ENCODE measurements around the gene CILP2.

CILP2 gene

DNA sequence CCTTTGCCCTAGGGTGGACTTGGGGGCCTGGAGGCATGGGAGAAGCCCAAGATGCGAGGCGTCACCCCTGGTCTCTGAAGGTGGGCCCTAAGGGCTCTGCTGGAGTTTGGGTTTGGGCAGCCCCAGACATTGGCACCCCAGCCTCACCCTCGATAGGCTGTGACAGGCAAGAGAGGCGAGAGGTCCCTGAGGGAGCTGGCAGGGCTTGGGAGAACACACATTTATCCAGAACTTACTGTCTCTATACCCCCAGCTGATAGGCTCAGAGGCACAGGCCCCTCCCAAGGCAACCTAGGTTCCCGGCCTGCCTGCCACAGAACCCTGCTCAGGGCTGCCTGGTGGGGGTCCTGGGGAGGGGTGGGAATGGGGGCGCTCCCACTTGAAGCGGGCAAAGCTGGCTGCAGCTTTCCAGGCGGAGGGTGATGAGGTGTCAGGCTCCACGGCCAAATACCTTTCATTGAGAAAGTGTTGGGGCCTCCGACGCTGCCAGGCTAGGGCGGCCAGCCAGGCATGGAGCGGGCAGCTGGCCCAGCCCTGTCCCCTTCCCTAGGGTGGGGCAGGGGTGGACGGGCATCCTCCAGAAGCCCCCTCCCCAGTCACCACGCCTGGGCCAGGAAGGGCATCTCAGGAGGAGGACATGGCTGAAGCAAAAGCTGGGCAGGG is 9.7 kb downstream of the CILP2 start:
- DNase-seq: no peak

DNA sequence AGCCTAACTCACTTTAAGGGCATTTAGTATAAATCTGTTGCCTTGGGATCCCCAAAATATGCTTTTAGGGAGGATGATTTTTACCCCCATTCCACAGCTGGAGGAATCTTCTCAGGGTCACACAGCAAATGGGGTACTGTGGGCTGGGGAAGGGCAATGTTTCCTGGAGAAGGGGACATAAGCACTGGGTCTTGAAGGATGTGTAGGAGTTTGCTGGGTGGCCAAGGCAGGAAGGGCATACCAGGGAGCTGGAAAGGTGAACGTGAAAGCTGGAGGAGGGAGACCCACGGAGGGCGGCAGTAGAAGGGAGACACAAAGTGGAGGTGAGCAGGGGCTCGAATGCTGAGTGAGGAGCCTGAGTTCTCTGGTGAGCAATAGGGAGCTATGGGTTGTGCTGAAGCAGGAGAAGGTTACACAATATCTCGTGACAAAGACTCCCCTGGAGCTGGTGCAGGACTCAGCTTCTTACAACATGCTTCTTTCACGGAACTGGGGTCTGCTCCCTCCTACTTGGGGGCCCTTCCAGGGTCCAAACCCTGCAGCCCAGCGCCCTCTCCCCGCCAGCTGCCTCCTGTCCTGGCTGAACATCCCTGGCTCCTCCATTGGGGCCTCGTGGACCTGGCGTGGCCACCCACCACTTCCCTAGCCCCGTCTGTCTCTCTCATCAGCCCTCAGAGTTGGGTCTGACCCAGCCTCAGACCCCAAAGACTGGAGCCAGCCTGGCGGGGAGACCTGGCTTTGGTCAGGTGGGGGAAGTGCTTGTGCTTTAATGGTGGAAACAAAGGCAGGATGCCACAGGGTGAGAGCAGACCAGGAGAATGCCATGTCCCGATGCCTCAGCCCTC is 11.1 kb downstream of the CILP2 start:
- DNase-seq: peak; percentile 68

DNA sequence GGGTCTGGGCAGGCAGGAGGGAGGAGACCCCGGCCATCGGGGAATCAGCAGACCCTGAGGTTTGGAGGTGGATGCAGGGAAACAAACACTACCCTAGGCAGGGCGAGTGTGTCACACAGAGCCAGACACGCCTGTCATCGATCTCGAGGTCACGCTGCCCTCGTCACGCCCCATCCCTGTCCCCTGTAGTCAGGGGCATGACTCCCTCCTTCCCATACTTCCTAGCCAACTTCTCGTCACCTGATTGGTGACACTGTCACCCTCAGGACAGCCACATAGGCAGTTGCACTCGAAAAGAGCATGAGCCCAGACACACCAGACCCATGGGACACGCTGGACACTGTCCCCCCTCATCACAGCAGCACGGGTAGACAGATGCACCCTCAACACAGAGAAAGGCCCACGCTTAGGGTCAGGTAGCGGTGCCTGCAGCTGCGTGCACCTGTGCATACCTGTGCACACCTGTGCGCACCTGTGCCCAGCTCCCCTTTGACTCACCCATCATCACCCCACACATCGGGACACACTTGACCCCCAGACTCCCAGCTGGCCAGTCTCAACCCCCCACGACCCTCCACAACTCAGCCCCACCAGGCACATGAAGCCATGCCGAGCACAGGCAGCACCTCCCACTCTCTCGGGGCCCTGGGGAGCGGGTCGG is 11.9 kb downstream of the CILP2 start:
- no peak for DNase-seq

DNA sequence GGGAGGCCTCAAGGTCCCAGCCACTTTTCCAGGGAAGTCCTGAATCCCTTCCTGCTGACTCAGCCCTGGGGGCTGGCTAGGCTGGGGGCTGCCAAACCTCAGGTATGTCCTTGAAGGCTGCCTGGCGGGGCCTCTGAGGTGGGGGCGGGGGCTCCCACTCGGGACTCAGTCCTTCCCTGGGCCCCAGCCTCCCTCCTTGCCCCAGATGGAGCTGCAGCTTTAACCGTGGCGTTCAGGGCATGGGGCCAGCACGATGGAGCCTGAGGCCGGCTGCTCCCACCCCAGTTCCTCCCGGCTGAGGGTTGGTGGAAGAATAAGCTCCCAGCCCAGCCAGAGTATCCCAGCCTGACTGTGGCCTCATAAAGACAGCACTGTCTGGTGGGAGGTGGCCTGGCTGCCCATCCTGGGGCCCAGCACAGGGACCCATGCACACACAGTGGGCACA is 12.4 kb downstream of the CILP2 start:
- no peak for DNase-seq

DNA sequence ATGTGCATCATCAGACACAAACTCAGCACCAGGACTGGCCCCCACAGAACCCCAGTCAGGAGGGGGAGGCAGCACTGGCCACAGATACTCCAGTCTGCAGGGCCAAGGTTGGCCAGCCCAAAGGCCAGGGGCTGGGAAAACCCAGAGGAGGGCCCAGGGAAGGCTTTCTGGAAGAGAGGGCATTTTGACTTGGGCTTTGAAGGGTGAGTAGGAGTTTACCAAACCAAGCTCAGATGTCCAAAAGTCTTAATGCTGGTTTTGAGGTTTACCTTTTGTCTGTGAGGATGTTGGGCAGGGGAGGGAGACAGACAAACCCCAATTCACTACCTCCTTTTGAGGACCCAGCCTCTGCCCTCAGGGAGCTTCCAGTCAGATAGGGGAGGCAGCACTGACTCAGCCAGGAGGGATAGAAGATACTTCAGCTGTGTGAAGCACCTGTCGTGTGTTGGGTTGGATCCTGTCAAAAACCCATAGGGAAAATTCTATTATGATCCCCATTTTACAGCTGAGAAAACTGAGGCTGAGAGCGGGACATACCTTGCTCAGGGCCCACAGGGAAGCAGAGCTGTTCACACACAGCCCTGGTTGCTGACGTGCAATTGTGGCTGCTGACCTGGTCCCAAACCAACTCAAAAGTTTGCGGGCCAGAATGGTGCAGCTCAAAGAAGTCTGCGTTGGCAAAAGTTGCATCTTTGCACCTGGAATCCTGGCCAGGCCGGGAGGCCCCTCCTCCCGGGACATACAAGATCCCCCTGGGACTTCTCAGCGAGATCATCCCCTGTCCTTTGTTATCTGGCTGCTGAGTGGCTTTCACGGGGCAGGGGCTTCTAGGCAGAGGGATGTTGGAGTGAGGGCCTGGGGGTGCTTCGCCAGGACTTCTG is 13.1 kb downstream of the CILP2 start:
- DNase-seq: no peak

DNA sequence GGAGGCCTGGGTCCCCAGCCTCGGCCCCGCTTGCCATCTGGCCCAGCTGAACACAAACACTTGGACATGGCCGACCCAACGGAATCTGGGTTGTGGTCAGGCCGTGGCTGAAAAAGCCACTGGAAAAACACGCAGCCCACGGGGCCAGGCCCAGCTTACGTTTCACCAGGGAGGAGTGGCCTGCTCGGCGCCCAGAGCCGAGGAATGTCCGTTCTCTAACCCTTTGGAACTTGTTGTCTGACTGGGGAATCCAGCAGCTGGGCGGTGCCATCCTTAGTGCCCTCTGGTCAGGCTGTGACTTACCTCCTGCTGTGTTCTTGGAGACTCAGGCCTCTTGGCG is 13.8 kb downstream of the CILP2 start:
- DNase-seq: no peak

GRCh38 chr19:19552798-19553197 is 14.7 kb downstream of the CILP2 start:
- DNase-seq: peak; percentile 31

DNA sequence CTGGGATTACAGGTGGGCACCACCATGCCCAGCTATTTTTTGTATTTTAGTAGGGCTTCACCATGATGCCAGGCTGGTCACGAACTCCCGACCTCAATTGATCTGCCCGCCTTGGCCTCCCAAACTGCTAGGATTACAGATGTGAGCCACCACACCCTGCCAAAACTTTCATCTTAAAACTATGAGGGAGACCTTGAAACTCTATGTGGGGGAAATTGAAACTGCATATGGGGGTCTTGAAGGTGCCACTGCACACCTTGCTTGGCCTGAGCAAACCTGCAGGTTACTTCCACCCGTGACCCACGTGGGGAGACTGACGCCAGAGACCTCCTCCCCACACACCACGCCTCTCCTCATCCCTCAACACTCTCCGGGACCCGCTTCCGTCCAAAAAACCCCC is 15.6 kb downstream of the CILP2 start:
- no peak for DNase-seq

DNA sequence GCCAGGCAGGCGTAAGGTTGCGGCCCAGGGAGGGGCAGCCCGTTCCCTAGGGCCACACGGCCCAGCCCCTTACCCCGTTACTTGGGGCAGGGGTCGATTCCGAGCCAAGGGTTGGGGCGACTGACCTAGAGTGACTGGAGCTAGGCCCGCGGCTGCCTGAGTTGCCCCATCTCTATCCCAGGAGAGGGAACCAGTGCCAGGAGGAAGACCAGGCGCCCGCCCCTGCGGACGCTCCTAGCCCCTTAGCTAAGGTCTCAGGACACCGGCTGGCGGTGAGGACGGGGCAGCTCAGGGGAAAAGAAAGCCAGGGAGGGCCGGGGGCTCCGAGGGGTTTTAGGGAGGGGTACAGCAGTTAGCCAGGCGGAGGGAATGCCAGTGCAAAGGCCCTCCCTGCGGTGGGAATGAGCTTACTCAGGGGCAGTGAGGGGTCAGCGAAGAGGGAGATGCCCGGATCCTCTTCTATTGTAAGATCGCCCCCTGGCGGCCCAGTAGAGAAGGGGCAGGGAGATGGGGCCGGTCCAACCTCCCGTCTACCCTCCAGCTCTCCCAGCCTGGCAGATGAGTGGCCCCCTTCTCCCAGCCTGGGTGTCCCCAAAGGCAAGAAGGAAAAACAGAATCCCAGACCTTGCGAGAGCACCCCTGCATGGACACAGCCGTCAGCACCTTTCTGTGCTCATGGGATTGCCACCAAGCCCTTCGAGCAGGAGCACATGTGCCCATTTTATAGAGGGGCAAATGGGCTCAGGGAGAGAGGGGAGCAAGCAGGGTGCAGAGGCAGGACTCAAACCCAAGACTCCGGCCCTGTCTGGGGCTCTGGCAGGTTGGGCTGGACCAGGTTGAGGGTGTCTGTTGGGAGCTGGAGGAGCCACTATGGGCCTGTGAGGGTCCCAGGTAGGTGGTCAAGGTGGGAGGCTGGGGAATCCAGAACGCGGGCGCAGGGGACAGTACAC is 16.3 kb downstream of the CILP2 start:
- DNase-seq: no peak

DNA sequence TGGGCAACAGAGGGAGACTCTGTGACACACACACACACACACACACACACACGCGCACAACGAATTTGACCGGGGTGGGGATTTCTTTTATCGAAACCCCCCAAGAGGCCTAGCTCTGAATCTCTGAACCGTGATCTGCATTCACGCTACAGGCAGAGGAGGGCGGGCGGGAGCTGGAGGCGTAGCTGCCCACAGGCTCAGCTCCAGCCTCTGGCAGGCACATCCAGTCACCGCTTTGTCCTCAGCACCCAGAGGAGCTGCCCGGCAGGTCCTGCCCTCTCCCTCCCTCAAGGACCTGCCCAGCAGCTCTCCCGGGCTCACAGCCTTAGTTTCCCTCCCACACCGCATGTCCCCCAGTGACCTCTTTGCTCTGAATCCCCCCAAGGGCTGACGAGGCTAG is 20.0 kb downstream of the CILP2 start:
- no peak for DNase-seq

- no peak for DNase-seq
Observed at GRCh38 chr19:19558636-19559035, 20.6 kb downstream of the CILP2 start.

DNA sequence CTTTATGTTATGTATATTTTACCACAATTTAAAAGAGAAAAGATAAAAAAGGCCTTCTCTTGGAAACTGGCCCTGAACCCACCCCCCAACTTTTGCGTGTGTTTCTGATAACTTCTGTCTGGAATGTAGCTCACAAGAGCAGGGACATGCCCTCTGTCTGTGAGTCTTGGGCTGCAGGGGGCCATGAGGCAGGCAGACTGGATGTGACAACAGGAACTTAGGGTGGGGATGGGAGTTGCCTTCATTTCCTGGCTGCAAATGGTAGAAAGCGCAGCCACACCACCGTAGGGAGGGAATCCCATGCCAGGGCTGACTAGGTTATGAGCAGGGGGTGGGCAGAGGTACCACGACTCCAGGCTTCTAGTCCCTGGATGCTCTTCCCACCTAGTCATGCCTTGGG is 21.9 kb downstream of the CILP2 start:
- no peak for DNase-seq

- DNase-seq: no peak
Observed at GRCh38 chr19:19561946-19562664, 24.0 kb downstream of the CILP2 start.

GRCh38 chr19:19562665-19563347 is 24.7 kb downstream of the CILP2 start:
- peak; percentile 23 for DNase-seq

DNA sequence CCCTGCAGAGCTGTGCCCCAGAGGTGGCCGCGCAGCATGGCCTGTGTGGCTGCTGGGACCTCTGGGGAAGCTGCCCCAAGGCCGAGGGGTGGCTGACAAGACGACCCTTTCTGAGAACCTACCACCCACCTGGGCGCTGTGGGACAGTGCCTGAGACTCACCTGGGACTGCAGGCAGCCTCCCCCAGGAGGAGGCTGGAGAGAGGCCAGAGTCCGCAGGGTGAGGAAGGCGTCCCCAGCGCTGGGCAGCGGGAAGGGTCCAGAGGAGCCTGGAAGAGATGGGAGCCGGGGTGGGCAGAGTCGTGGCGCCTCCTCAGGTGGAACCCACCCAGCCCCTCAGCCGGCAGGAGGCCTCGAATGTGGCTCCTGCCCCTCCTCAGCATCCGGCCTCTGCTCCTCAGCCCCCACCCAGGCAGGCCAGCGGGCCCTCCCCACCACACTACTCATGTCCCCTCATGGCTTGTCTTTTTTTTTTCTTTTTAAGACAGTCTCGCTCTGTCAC is 25.3 kb downstream of the CILP2 start:
- DNase-seq: no peak

- DNase-seq: no peak
Observed at GRCh38 chr19:19566306-19566705, 28.2 kb downstream of the CILP2 start.

- DNase-seq: no peak
Observed at GRCh38 chr19:19567391-19567790, 29.3 kb downstream of the CILP2 start.

- DNase-seq: no peak
Observed at GRCh38 chr19:19568802-19569756, 31.0 kb downstream of the CILP2 start.

DNA sequence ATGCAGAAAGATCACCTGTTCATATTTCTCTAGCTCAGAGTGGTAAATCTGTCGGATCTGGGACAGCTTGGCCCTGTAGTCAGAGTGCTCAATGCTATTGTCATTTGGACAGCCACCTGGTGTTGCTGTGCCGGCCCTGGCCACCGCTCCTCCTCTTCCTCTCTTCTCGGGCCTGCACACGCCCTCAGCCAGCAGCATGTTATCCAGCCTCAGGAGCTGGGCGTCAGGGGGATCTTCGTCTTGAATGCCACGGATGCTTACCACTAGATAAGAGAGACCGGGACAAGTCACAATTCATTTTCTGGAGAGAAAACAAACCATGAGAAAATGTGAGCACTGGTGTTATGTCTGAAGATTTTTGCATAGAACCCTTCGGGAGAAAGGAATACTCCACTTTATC is 32.5 kb downstream of the CILP2 start:
- no peak for DNase-seq
